Measurements from ENCODE around the gene RPEL1.
"Not testable (repeated sequence)": the region's sequence is repeated elsewhere in the genome, so short reads cannot be mapped to it uniquely, and the experiment has no call there.

Gene RPEL1

GRCh38 chr10:103235775-103236174, 9.9 kb upstream of the RPEL1 start:
- no peak for DNase-seq (ENCODE audit: low read depth)

- peak; percentile 44 for DNase-seq (ENCODE audit: low read depth)
Observed at GRCh38 chr10:103238506-103239252, 7.0 kb upstream of the RPEL1 start.

- DNase-seq (ENCODE audit: low read depth), result no peak
Observed at GRCh38 chr10:103241262-103242011, 4.2 kb upstream of the RPEL1 start.

GRCh38 chr10:103244666-103245271, 918 bp upstream of the RPEL1 start:
- DNase-seq (ENCODE audit: low read depth), result peak; percentile 60

- no peak for DNase-seq (ENCODE audit: low read depth)
Observed at GRCh38 chr10:103246324-103246723, 637 bp downstream of the RPEL1 start.

- no peak for DNase-seq (ENCODE audit: low read depth)
Observed at GRCh38 chr10:103254113-103254512, 8.4 kb downstream of the RPEL1 start.

- DNase-seq (ENCODE audit: low read depth), result no peak
Observed at GRCh38 chr10:103254538-103255325, 9.0 kb downstream of the RPEL1 start.

GRCh38 chr10:103256613-103257012, 10.9 kb downstream of the RPEL1 start:
- no peak for DNase-seq (ENCODE audit: low read depth)

GRCh38 chr10:103257812-103258211, 12.1 kb downstream of the RPEL1 start:
- DNase-seq (ENCODE audit: low read depth), result no peak

- DNase-seq (ENCODE audit: low read depth), result not testable (repeated sequence)
Observed at GRCh38 chr10:103258928-103259327, 13.2 kb downstream of the RPEL1 start.

- DNase-seq (ENCODE audit: low read depth), result no peak
Observed at GRCh38 chr10:103259989-103260388, 14.3 kb downstream of the RPEL1 start.

- no peak for DNase-seq (ENCODE audit: low read depth)
Observed at GRCh38 chr10:103262229-103262628, 16.5 kb downstream of the RPEL1 start.

- DNase-seq (ENCODE audit: low read depth), result peak; percentile 47
Observed at GRCh38 chr10:103265717-103266329, 20.1 kb downstream of the RPEL1 start.

- peak; percentile 98 for DNase-seq (ENCODE audit: low read depth)
Observed at GRCh38 chr10:103273041-103273441, 27.4 kb downstream of the RPEL1 start.

GRCh38 chr10:103276251-103276895, 30.7 kb downstream of the RPEL1 start:
- DNase-seq (ENCODE audit: low read depth), result no peak

- DNase-seq (ENCODE audit: low read depth), result no peak
Observed at GRCh38 chr10:103276896-103277712, 31.4 kb downstream of the RPEL1 start, which contains the start of gene INA. INA (plus strand) TSS chr10:103277138; CDS start chr10:103277212, 74 bp downstream.

- DNase-seq (ENCODE audit: low read depth), result no peak
Observed at GRCh38 chr10:103277713-103278536, 32.2 kb downstream of the RPEL1 start.

- DNase-seq (ENCODE audit: low read depth), result no peak
Observed at GRCh38 chr10:103278537-103278823, 32.8 kb downstream of the RPEL1 start.

- no peak for DNase-seq (ENCODE audit: low read depth)
Observed at GRCh38 chr10:103278862-103279298, 33.2 kb downstream of the RPEL1 start.

Data from GM04504 (cell line).